K562 (cell line): ENCODE measurements around the gene VAT1L. TPM values are rescaled to one million over a fixed set of nuclear protein-coding genes. Genes with fewer than 3 reads are reported as not detected.

Experiments
- ATAC-seq: fragments of 200-7000 bp; cut with Tn5 transposase; 3 replicates; pipeline ENCODE4 v1.9.1; 2020; ENCODE audit warnings: moderate library complexity
- BruUV-seq: library from RNA; stranded (reverse); fragments of 400-500 nt; replicated peaks from 2 replicates; lab custom pipeline; 2021; lab: Mats Ljungman, UMichigan
- CTCF ChIA-PET: fragments of 300-600 bp; formaldehyde crosslinking; extraction: SDS; loops from one replicate; lab custom pipeline; 2021; ENCODE audit warnings: low intra/inter-chr PET ratio; lab: Yijun Ruan, JAX
- POLR2A ChIA-PET: fragments of 300-600, 350-650 bp; sonication (Branson Sonifier 250); formaldehyde crosslinking; extraction: SDS; loops from one replicate; lab custom pipeline; 2021; ENCODE audit warnings: antibody characterized with exemption, inconsistent platforms; lab: Yijun Ruan, JAX
- DNase-seq, 4 experiments: peaks; one replicate each; pipeline versions ENCODE4 v3.0.0 to v3.0.0-alpha.2; 2011 to 2018; ENCODE audit warnings: low spot score in 3 of 4, mixed read lengths in 3 of 4; ENCODE audit errors: extremely low read depth in 1 of 4
- FAIRE-seq: peaks from 2 replicates; lab custom pipeline; 2011; peaks lifted over from hg19 to GRCh38; lab: Jason Lieb, UNC
- H2AFZ ChIP-seq: 2 replicates; pipeline ENCODE4 v1.6.0; 2011; ENCODE audit warnings: low read depth, low read length, control low read depth, inconsistent platforms
- H3K27ac ChIP-seq: fragments of 200-600 bp; 3 replicates; pipeline ENCODE4 v1.8.0; 2011; ENCODE audit warnings: low read depth, mild to moderate bottlenecking, control low read depth, inconsistent platforms, low read length, moderate library complexity, mixed read lengths; ENCODE audit errors: extremely low read depth
- H3K27me3 ChIP-seq, 2 experiments: fragments of 300-600 bp in 1 of 2; 2 replicates in 1 of 2; 3 replicates in 1 of 2; pipeline versions ENCODE4 v1.6.0 to v1.8.0; 2011; ENCODE audit warnings: inconsistent platforms in 2 of 2, low read length in 2 of 2, mild to moderate bottlenecking in 1 of 2, mixed read lengths in 1 of 2, moderate library complexity in 1 of 2; ENCODE audit not compliant: control insufficient read depth in 2 of 2, insufficient read depth in 2 of 2
- H3K36me3 ChIP-seq: fragments of 300-600 bp; 3 replicates; pipeline ENCODE4 v1.8.0; 2011; ENCODE audit warnings: mild to moderate bottlenecking, low read length, inconsistent platforms; ENCODE audit not compliant: control insufficient read depth, insufficient read depth
- H3K4me1 ChIP-seq, 2 experiments: fragments of 200-600 bp in 1 of 2; replicated peaks in 1 of 2; 2 replicates in 1 of 2; 3 replicates in 1 of 2; pipeline versions ENCODE4 v1.5.1 to v1.8.0; 2011; ENCODE audit warnings: inconsistent platforms in 2 of 2, low read length in 2 of 2, mild to moderate bottlenecking in 1 of 2, mixed read lengths in 1 of 2, moderate library complexity in 1 of 2; ENCODE audit not compliant: control insufficient read depth in 2 of 2, insufficient read depth in 2 of 2
- H3K4me2 ChIP-seq: 2 replicates; pipeline ENCODE4 v1.6.1; 2011; ENCODE audit warnings: low read length, control low read depth, inconsistent platforms, mixed read lengths; ENCODE audit not compliant: insufficient read depth
- H3K4me3 ChIP-seq: fragments of 200-600 bp; sonication (generic), shearing (Covaris generic); 2 replicates; pipeline ENCODE4 v1.5.1; 2016; ENCODE audit warnings: control low read depth, inconsistent platforms
- H3K79me2 ChIP-seq: fragments of 200-600 bp; 3 replicates; pipeline ENCODE4 v1.8.0; 2011; ENCODE audit warnings: low read length, inconsistent platforms; ENCODE audit not compliant: control insufficient read depth, insufficient read depth
- H3K9ac ChIP-seq, 2 experiments: 2 replicates each; pipeline versions ENCODE4 v1.6.0 to v1.6.1; 2011; ENCODE audit warnings: low read depth in 2 of 2, low read length in 2 of 2, control low read depth in 1 of 2, inconsistent platforms in 1 of 2, mild to moderate bottlenecking in 1 of 2, mixed read lengths in 1 of 2; ENCODE audit not compliant: insufficient read depth in 1 of 2
- H3K9me1 ChIP-seq: one replicate; pipeline ENCODE4 v1.6.0; 2011; ENCODE audit warnings: inconsistent platforms, mild to moderate bottlenecking, low read length, moderate library complexity; ENCODE audit not compliant: control insufficient read depth, insufficient read depth
- H3K9me3 ChIP-seq: replicated peaks from 2 replicates; pipeline ENCODE4 v1.5.1; 2011; ENCODE audit warnings: low read depth, low read length, inconsistent platforms; ENCODE audit not compliant: control insufficient read depth, insufficient read depth
- H4K20me1 ChIP-seq: replicated peaks from 2 replicates; pipeline ENCODE4 v1.6.1; 2011; ENCODE audit warnings: low read length, inconsistent platforms, mixed read lengths; ENCODE audit not compliant: control insufficient read depth, insufficient read depth
- E2F1 ChIP-seq: sonication (generic); formaldehyde crosslinking; IDR thresholded peaks from 2 replicates; pipeline ENCODE4 v1.8.1; 2023; ENCODE audit warnings: mild to moderate bottlenecking, missing genetic modification reagents, moderate library complexity
- JUND ChIP-seq, 2 experiments: IDR thresholded peaks; 2 replicates in 1 of 2; 3 replicates in 1 of 2; pipeline ENCODE4 v1.6.1; 2011; ENCODE audit warnings: borderline replicate concordance in 2 of 2, low read depth in 2 of 2, low read length in 2 of 2, improper control_type of control experiment in 1 of 2, missing biosample characterization in 1 of 2, missing genetic modification characterization in 1 of 2, missing genetic modification reagents in 1 of 2
- MTA1 ChIP-seq: fragments of 450-650 bp; IDR thresholded peaks from 2 replicates; pipeline ENCODE4 v1.6.1; 2017; ENCODE audit warnings: borderline replicate concordance
- MTF1 ChIP-seq: fragments of 250-450 bp; sonication (Bioruptor Pico); IDR thresholded peaks from 2 replicates; pipeline ENCODE4 v1.9.0; 2021; ENCODE audit warnings: moderate library complexity, mild to moderate bottlenecking, inconsistent platforms, borderline replicate concordance
- RNF2 ChIP-seq: sonication (generic); IDR thresholded peaks from 2 replicates; pipeline ENCODE4 v1.6.1; 2016
- TAF7 ChIP-seq: fragments of 450-650 bp; IDR thresholded peaks from 2 replicates; pipeline ENCODE4 v1.6.1; 2016; ENCODE audit warnings: missing genetic modification characterization, missing compliant biosample characterization
- ZC3H11A ChIP-seq: IDR thresholded peaks from 2 replicates; pipeline ENCODE4 v1.6.1; 2012; ENCODE audit warnings: low read depth, low read length, improper control_type of control experiment
- ZKSCAN3 ChIP-seq: fragments of 250-450 bp; sonication (Bioruptor Pico); IDR thresholded peaks from 2 replicates; pipeline ENCODE4 v1.4.0; 2020
- ZNF780A ChIP-seq: fragments of 250-450 bp; sonication (Bioruptor Pico); IDR thresholded peaks from 2 replicates; pipeline ENCODE4 v1.5.0; 2021; ENCODE audit warnings: mild to moderate bottlenecking
- WGBS: fragments of 100-300 bp; shearing (Covaris generic); methylation state at CpG from one replicate; pipeline ENCODE4 v1.1.6; 2016; ENCODE audit warnings: low coverage, mixed read lengths; ENCODE audit not compliant: insufficient coverage; ENCODE audit errors: missing lambda C conversion rate; 5-methylcytosine and 5-hydroxymethylcytosine counted together
- in situ Hi-C: fragments of 300-500 bp; cut with MboI; formaldehyde crosslinking; loops from 4 replicates; pipeline ENCODE4 v1.15.0; 2018; ENCODE audit warnings: inconsistent platforms, mixed read lengths
- intact Hi-C: fragments of 100-400 bp; cut with micrococcal nuclease; formaldehyde crosslinking; loops from 2 replicates; pipeline ENCODE4 v1.14.2; 2022
- polyA plus RNA-seq, 8 experiments: library from polyadenylated mRNA; depleted of rRNA in 4 of 8; stranded (reverse) in 5 of 8; unstranded in 3 of 8; fragments of >200 nt; fragmentation: Nextera tagmentation in 2 of 8; fragmentation: Illumina TruSeq in 1 of 8; extraction: Ambion mirVana in 2 of 8; extraction: Trizol in 1 of 8; gene quantifications; 2 replicates each; pipeline versions ENCODE4 v1.2.1 to v1.2.3, GENCODE V29; 2011 to 2014; ENCODE audit warnings: inconsistent platforms in 1 of 8, missing spikeins in 1 of 8
- total RNA-seq, 7 experiments: library from RNA; depleted of rRNA in 6 of 7; stranded (reverse); fragments of >200 nt in 6 of 7; fragmentation: Illumina TruSeq in 2 of 7; extraction: Trizol in 2 of 7; gene quantifications; 2 replicates each; pipeline versions ENCODE4 v1.2.1 to v1.2.3, GENCODE V29; 2011 to 2021; ENCODE audit warnings: low replicate concordance in 1 of 7

Gene VAT1L
- total and polyA plus RNA-seq, 9 of the 15 experiments (the other 6 are each of a cell fraction or from before 2014, with no cell fraction given), result 0.01 TPM; not detected in 8

GRCh38 chr16:77890075-77890474 lies 101.7 kb downstream of the VAT1L start:
- peaks cover 3% of the 10 kb centered on the region; the same call in 1 of the 2 replicates for H4K20me1 ChIP-seq
- no peaks in the 10 kb centered on the region for H3K4me1 ChIP-seq
- no peaks in the 10 kb centered on the region for H3K9me1 ChIP-seq
- no TSS peak for BruUV-seq
- DNase-seq (no peak), ATAC-seq (no peak), FAIRE-seq (no peak)
- no peak overlapping the region for H3K4me3 ChIP-seq
- ChIA-PET CTCF (no interaction called here), POLR2A (no interaction called here)
- peaks cover 2 to 3% of the 10 kb centered on the region in 2 experiments; a peak in 1 of 5 replicates for H3K27me3 ChIP-seq
- in situ Hi-C loops, result no loop called here
- H3K9ac ChIP-seq, result no peak overlapping the region
- no peaks in the 10 kb centered on the region for H3K79me2 ChIP-seq
- H3K4me2 ChIP-seq, result no peak overlapping the region
- no peak overlapping the region for H3K27ac ChIP-seq
- intact Hi-C loops, result no loop called here
- no peak for TF ChIP-seq MTF1
- TF ChIP-seq JUND (IDR thresholded peaks at IDR 0.05; ENCODE audit: borderline replicate concordance, low read depth, low read length), result no peak
- no peak for TF ChIP-seq JUND (tag; IDR thresholded peaks at IDR 0.05; ENCODE audit: borderline replicate concordance, low read depth, low read length)
- TF ChIP-seq ZNF780A (CRISPR knock-in tag), result no peak
- TF ChIP-seq RNF2, result no peak
- TF ChIP-seq ZC3H11A, result no peak
- TF ChIP-seq TAF7, result no peak
- TF ChIP-seq MTA1, result no peak
- TF ChIP-seq ZKSCAN3 (CRISPR knock-in tag), result no peak
- no peaks in the 10 kb centered on the region for H3K9me3 ChIP-seq
- H2AFZ ChIP-seq, result no peak overlapping the region
- no peaks in the 10 kb centered on the region for H3K36me3 ChIP-seq

GRCh38 chr16:77894162-77894561 lies 105.8 kb downstream of the VAT1L start:
- no peaks in the 10 kb centered on the region for H3K79me2 ChIP-seq
- H3K27me3 ChIP-seq, result peaks cover 0 to 2% of the 10 kb centered on the region in 2 experiments; a peak in 1 of 5 replicates
- ATAC-seq (no peak), DNase-seq (no peak), FAIRE-seq (no peak)
- H4K20me1 ChIP-seq, result 0 out of 2 replicates have a peak, but pooled peaks cover 3% of the 10 kb centered on the region
- H3K36me3 ChIP-seq, result no peaks in the 10 kb centered on the region
- H3K27ac ChIP-seq, result no peak overlapping the region
- H3K9ac ChIP-seq, result no peak overlapping the region
- H3K9me1 ChIP-seq, result no peaks in the 10 kb centered on the region
- in situ Hi-C loops (no loop called here), intact Hi-C loops (no loop called here)
- WGBS, result 0% methylated on average over 6 of the region's 6 CpGs
- CTCF ChIA-PET, result no interaction called here
- no peaks in the 10 kb centered on the region for H3K4me1 ChIP-seq
- no peak overlapping the region for H3K4me2 ChIP-seq
- no peaks in the 10 kb centered on the region for H3K9me3 ChIP-seq
- POLR2A ChIA-PET, result no interaction called here
- no TSS peak for BruUV-seq
- no peak overlapping the region for H2AFZ ChIP-seq
- H3K4me3 ChIP-seq, result no peak overlapping the region
- no peak for TF ChIP-seq E2F1 (CRISPR knock-in tag)
